Measurements from ENCODE around the gene CLCN5. TPM values are rescaled to one million over a fixed set of nuclear protein-coding genes. Genes with fewer than 3 reads are reported as not detected.

The CLCN5 gene
- total RNA-seq, 6 donors from 2014 or later = 4.2 to 14.4 (median 10.2) TPM

- WGBS, 2 donors = 56 to 88% methylated on average over 6 to 9 of the region's 9 CpGs
- ATAC-seq (ENCODE audit: low FRiP score in 2 of 2) = no peak
- Histone ChIP-seq H3K9me3 (no peaks in the 10 kb centered on the region), H3K4me1 (no peaks in the 10 kb centered on the region), H3K36me3 (no peaks in the 10 kb centered on the region), H3K27me3 (no peaks in the 10 kb centered on the region), H3K27ac (no peak overlapping the region), H3K4me3 (no peak overlapping the region)
- no peak for TF ChIP-seq EP300 (IDR thresholded peaks at IDR 0.05)
- no peak for TF ChIP-seq POLR2AphosphoS5 (IDR thresholded peaks at IDR 0.05)
- no peak for TF ChIP-seq POLR2A (IDR thresholded peaks at IDR 0.05)
- TF ChIP-seq CTCF (IDR thresholded peaks at IDR 0.05) = no peak
- DNase-seq = peak in 1 of 2 donors; percentile 2
These were observed 55.1 kb downstream of the CLCN5 start for GRCh38 chrX:49977319-49978090.

- H3K9me3 ChIP-seq = no peaks in the 10 kb centered on the region
- no peak overlapping the region for H3K4me3 ChIP-seq
- DNase-seq = no peak
- TF ChIP-seq POLR2A (IDR thresholded peaks at IDR 0.05) (no peak), EP300 (IDR thresholded peaks at IDR 0.05) (no peak), POLR2AphosphoS5 (IDR thresholded peaks at IDR 0.05) (no peak), CTCF (IDR thresholded peaks at IDR 0.05) (no peak)
- H3K4me1 ChIP-seq = no peaks in the 10 kb centered on the region
- H3K27me3 ChIP-seq = no peaks in the 10 kb centered on the region
- no peaks in the 10 kb centered on the region for H3K36me3 ChIP-seq
- WGBS, 2 donors = 60 to 72% methylated on average over 2 of the region's 2 CpGs
- H3K27ac ChIP-seq = no peak overlapping the region
- no peak for ATAC-seq (ENCODE audit: low FRiP score in 2 of 2)
These were observed 55.8 kb downstream of the CLCN5 start for GRCh38 chrX:49978176-49978575.

- no peaks in the 10 kb centered on the region for H3K4me1 ChIP-seq
- no peak overlapping the region for H3K4me3 ChIP-seq
- WGBS, 2 donors = 77 to 89% methylated on average over 3 of the region's 3 CpGs
- ATAC-seq (ENCODE audit: low FRiP score in 2 of 2) (no peak), DNase-seq (no peak)
- H3K27ac ChIP-seq = no peak overlapping the region
- TF ChIP-seq EP300 (IDR thresholded peaks at IDR 0.05) = no peak
- TF ChIP-seq POLR2AphosphoS5 (IDR thresholded peaks at IDR 0.05) = no peak
- no peak for TF ChIP-seq POLR2A (IDR thresholded peaks at IDR 0.05)
- TF ChIP-seq CTCF (IDR thresholded peaks at IDR 0.05) = no peak
- H3K27me3 ChIP-seq = no peaks in the 10 kb centered on the region
- no peaks in the 10 kb centered on the region for H3K36me3 ChIP-seq
- H3K9me3 ChIP-seq = no peaks in the 10 kb centered on the region
These were observed 63.7 kb downstream of the CLCN5 start for GRCh38 chrX:49986058-49986457.

GRCh38 chrX:49987651-49988050 lies 65.3 kb downstream of the CLCN5 start:
- Histone ChIP-seq H3K4me1 (no peaks in the 10 kb centered on the region), H3K27ac (no peak overlapping the region), H3K36me3 (no peaks in the 10 kb centered on the region), H3K4me3 (no peak overlapping the region), H3K9me3 (no peaks in the 10 kb centered on the region), H3K27me3 (no peaks in the 10 kb centered on the region)
- no peak for TF ChIP-seq EP300 (IDR thresholded peaks at IDR 0.05)
- TF ChIP-seq CTCF (IDR thresholded peaks at IDR 0.05) = no peak
- no peak for TF ChIP-seq POLR2AphosphoS5 (IDR thresholded peaks at IDR 0.05)
- TF ChIP-seq POLR2A (IDR thresholded peaks at IDR 0.05) = no peak
- no peak for DNase-seq
- no peak for ATAC-seq (ENCODE audit: low FRiP score in 2 of 2)
- WGBS, 2 donors = 90 to 93% methylated on average over 2 of the region's 2 CpGs

- ATAC-seq (ENCODE audit: low FRiP score in 2 of 2) (no peak), DNase-seq (no peak)
- WGBS, 2 donors = 66 to 71% methylated on average over 5 of the region's 5 CpGs
These were observed 65.7 kb downstream of the CLCN5 start for GRCh38 chrX:49988143-49988542.

More at GRCh38 chrX:49988143-49988542, 65.7 kb downstream of the CLCN5 start:
- no peaks in the 10 kb centered on the region for H3K9me3 ChIP-seq
- H3K4me1 ChIP-seq = no peaks in the 10 kb centered on the region
- TF ChIP-seq POLR2A (IDR thresholded peaks at IDR 0.05) = no peak
- no peak for TF ChIP-seq EP300 (IDR thresholded peaks at IDR 0.05)
- no peak for TF ChIP-seq CTCF (IDR thresholded peaks at IDR 0.05)
- TF ChIP-seq POLR2AphosphoS5 (IDR thresholded peaks at IDR 0.05) = no peak
- H3K36me3 ChIP-seq = no peaks in the 10 kb centered on the region
- no peak overlapping the region for H3K27ac ChIP-seq
- no peaks in the 10 kb centered on the region for H3K27me3 ChIP-seq
- no peak overlapping the region for H3K4me3 ChIP-seq
